Neuronal stem cell (in vitro differentiated cells): ENCODE results near the gene ODAD3.
A peak's percentile ranks its signal among the peaks of the same experiment; 100 is the strongest.

Experiments used
- DNase-seq: peaks from one replicate; pipeline ENCODE4 v3.0.0-alpha.2; 2013; ENCODE audit warnings: low spot score
- H2AFZ ChIP-seq: one replicate; pipeline ENCODE4 v1.6.1; 2013; ENCODE audit warnings: mild to moderate bottlenecking, low read length, inconsistent platforms
- H2AK5ac ChIP-seq: 2 replicates; pipeline ENCODE4 v1.6.1; 2013; ENCODE audit warnings: low read depth, mild to moderate bottlenecking, inconsistent platforms, low read length, moderate library complexity, mixed read lengths
- H2BK120ac ChIP-seq: 2 replicates; pipeline ENCODE4 v1.6.1; 2013; ENCODE audit warnings: low read depth, mild to moderate bottlenecking, inconsistent platforms, low read length, moderate library complexity, mixed read lengths
- H2BK12ac ChIP-seq: one replicate; pipeline ENCODE4 v1.6.1; 2013; ENCODE audit warnings: low read length, inconsistent platforms
- H2BK15ac ChIP-seq: 2 replicates; pipeline ENCODE4 v1.6.1; 2013; ENCODE audit warnings: mild to moderate bottlenecking, low read length, inconsistent platforms, mixed read lengths
- H2BK5ac ChIP-seq: one replicate; pipeline ENCODE4 v1.6.1; 2013; ENCODE audit warnings: inconsistent platforms, mild to moderate bottlenecking, low read length, moderate library complexity
- H3K14ac ChIP-seq: one replicate; pipeline ENCODE4 v1.6.1; 2013; ENCODE audit warnings: low read length, inconsistent platforms
- H3K18ac ChIP-seq: 2 replicates; pipeline ENCODE4 v1.6.1; 2013; ENCODE audit warnings: low read length, inconsistent platforms
- H3K23ac ChIP-seq: 2 replicates; pipeline ENCODE4 v1.6.1; 2013; ENCODE audit warnings: low read depth, mild to moderate bottlenecking, mixed read lengths, low read length, inconsistent platforms; ENCODE audit not compliant: poor library complexity
- H3K27ac ChIP-seq: replicated peaks from 3 replicates; pipeline ENCODE4 v1.5.1; 2013; ENCODE audit warnings: low read length, inconsistent platforms
- H3K27me3 ChIP-seq, 3 experiments: 2 replicates each; pipeline ENCODE4 v1.6.1; 2013; ENCODE audit warnings: low read length in 3 of 3, mild to moderate bottlenecking in 2 of 3, inconsistent platforms in 1 of 3, low read depth in 1 of 3, mixed read lengths in 1 of 3, moderate library complexity in 1 of 3; ENCODE audit not compliant: control insufficient read depth in 3 of 3, insufficient read depth in 3 of 3
- H3K36me3 ChIP-seq, 2 donors: replicated peaks in 1 of 2; 2 replicates each; pipeline ENCODE4 v1.6.1; 2013; ENCODE audit warnings: low read length in 2 of 2; ENCODE audit not compliant: control insufficient read depth in 2 of 2, insufficient read depth in 2 of 2
- H3K4ac ChIP-seq: 2 replicates; pipeline ENCODE4 v1.6.1; 2013; ENCODE audit warnings: inconsistent platforms, mild to moderate bottlenecking, low read length, moderate library complexity
- H3K4me1 ChIP-seq, 2 donors: 1 replicate in 1 of 2; 2 replicates in 1 of 2; pipeline ENCODE4 v1.6.1; 2013; ENCODE audit warnings: low read length in 2 of 2, low read depth in 1 of 2; ENCODE audit not compliant: control insufficient read depth in 2 of 2, insufficient read depth in 1 of 2
- H3K4me2 ChIP-seq: one replicate; pipeline ENCODE4 v1.6.1; 2013; ENCODE audit warnings: mild to moderate bottlenecking, low read length, inconsistent platforms; ENCODE audit not compliant: insufficient read depth, poor library complexity, severe bottlenecking
- H3K4me3 ChIP-seq, 2 donors: 2 replicates each; pipeline ENCODE4 v1.5.1; 2013; ENCODE audit warnings: low read length in 2 of 2, mild to moderate bottlenecking in 2 of 2, inconsistent platforms in 1 of 2, moderate library complexity in 1 of 2
- H3K79me1 ChIP-seq: one replicate; pipeline ENCODE4 v1.6.1; 2013; ENCODE audit warnings: low read depth, mild to moderate bottlenecking, inconsistent platforms, low read length, moderate library complexity
- H3K9ac ChIP-seq: one replicate; pipeline ENCODE4 v1.6.1; 2013; ENCODE audit warnings: mild to moderate bottlenecking, low read depth, low read length, inconsistent platforms; ENCODE audit not compliant: poor library complexity
- H3K9me3 ChIP-seq, 2 donors: replicated peaks in 1 of 2; 2 replicates each; pipeline versions ENCODE3 to v1.6.1; 2013; ENCODE audit warnings: low read length in 2 of 2, mild to moderate bottlenecking in 2 of 2, inconsistent platforms in 1 of 2, low read depth in 1 of 2, mixed read lengths in 1 of 2, moderate library complexity in 1 of 2; ENCODE audit not compliant: control insufficient read depth in 2 of 2, insufficient read depth in 1 of 2
- H4K8ac ChIP-seq: one replicate; pipeline ENCODE4 v1.6.1; 2013; ENCODE audit warnings: low read depth, mild to moderate bottlenecking, inconsistent platforms, low read length, moderate library complexity
- H4K91ac ChIP-seq: one replicate; pipeline ENCODE4 v1.6.1; 2013; ENCODE audit warnings: low read length, low read depth, mild to moderate bottlenecking, inconsistent platforms; ENCODE audit not compliant: poor library complexity
- WGBS, 2 donors: extraction: QIAGEN DNeasy Blood & Tissue Kit; methylation state at CpG; one replicate each; pipeline ENCODE4 v1.1.7; 2013; ENCODE audit warnings: missing lambda C conversion rate in 2 of 2, mixed read lengths in 1 of 2; ENCODE audit not compliant: insufficient read length in 2 of 2, insufficient replicate concordance in 1 of 2; ENCODE audit errors: extremely low coverage in 2 of 2; 5-methylcytosine and 5-hydroxymethylcytosine counted together

The ODAD3 gene

GRCh38 chr19:11378319-11379189 lies 56.4 kb downstream of the ODAD3 start:
- peaks cover 0 to 15% of the 10 kb centered on the region in 2 donors for H3K36me3 ChIP-seq
- peak overlapping the region; percentile 68 for H2BK15ac ChIP-seq
- H4K91ac ChIP-seq = no peak overlapping the region
- H3K27me3 ChIP-seq = peaks cover 8 to 17% (median 8%) of the 10 kb centered on the region in 3 experiments
- peak overlapping the region; percentile 78 for H2AK5ac ChIP-seq
- H2BK120ac ChIP-seq = no peak overlapping the region
- no peak overlapping the region for H3K9ac ChIP-seq
- H3K4me2 ChIP-seq = no peak overlapping the region
- H3K27ac ChIP-seq = no peak overlapping the region
- peak overlapping the region; percentile 27 for H3K18ac ChIP-seq
- no peak overlapping the region for H2BK5ac ChIP-seq
- H3K4me3 ChIP-seq = no peak overlapping the region
- peaks cover 3% of the 10 kb centered on the region for H3K79me1 ChIP-seq
- H3K4me1 ChIP-seq = peaks cover 21 to 24% of the 10 kb centered on the region in 2 donors
- H3K14ac ChIP-seq = peak overlapping the region; percentile 75
- H3K9me3 ChIP-seq = peaks cover 0 to 1% of the 10 kb centered on the region in 2 donors
- peak; percentile 39 for DNase-seq
- H3K4ac ChIP-seq = no peak overlapping the region
- WGBS, 2 donors = no CpG with 5 or more reads among the region's 8 CpGs
- H3K23ac ChIP-seq = peak overlapping the region; percentile 25
- no peak overlapping the region for H2AFZ ChIP-seq
- no peak overlapping the region for H2BK12ac ChIP-seq
- H4K8ac ChIP-seq = no peak overlapping the region

GRCh38 chr19:11377756-11378155 lies 57.2 kb downstream of the ODAD3 start:
- no peak overlapping the region for H4K8ac ChIP-seq
- H2BK120ac ChIP-seq = no peak overlapping the region
- H3K4me3 ChIP-seq = no peak overlapping the region
- no peak overlapping the region for H2AFZ ChIP-seq
- peaks cover 24% of the 10 kb centered on the region in 2 donors for H3K4me1 ChIP-seq
- no peak for DNase-seq
- H2BK5ac ChIP-seq = no peak overlapping the region
- H3K27me3 ChIP-seq = peaks cover 3 to 9% (median 3%) of the 10 kb centered on the region in 3 experiments
- H3K18ac ChIP-seq = no peak overlapping the region
- no peak overlapping the region for H2BK12ac ChIP-seq
- no peak overlapping the region for H3K4me2 ChIP-seq
- no CpG with 5 or more reads among the region's 3 CpGs for WGBS, 2 donors
- peak overlapping the region; percentile 75 for H3K14ac ChIP-seq
- peaks cover 0 to 1% of the 10 kb centered on the region in 2 donors for H3K9me3 ChIP-seq
- H2BK15ac ChIP-seq = no peak overlapping the region
- H3K27ac ChIP-seq = no peak overlapping the region
- peak overlapping the region; percentile 78 for H2AK5ac ChIP-seq
- H3K4ac ChIP-seq = no peak overlapping the region
- H3K36me3 ChIP-seq = peaks cover 0 to 15% of the 10 kb centered on the region in 2 donors
- H3K9ac ChIP-seq = no peak overlapping the region
- peak overlapping the region; percentile 25 for H3K23ac ChIP-seq
- peaks cover 3% of the 10 kb centered on the region for H3K79me1 ChIP-seq
- H4K91ac ChIP-seq = no peak overlapping the region

DNA sequence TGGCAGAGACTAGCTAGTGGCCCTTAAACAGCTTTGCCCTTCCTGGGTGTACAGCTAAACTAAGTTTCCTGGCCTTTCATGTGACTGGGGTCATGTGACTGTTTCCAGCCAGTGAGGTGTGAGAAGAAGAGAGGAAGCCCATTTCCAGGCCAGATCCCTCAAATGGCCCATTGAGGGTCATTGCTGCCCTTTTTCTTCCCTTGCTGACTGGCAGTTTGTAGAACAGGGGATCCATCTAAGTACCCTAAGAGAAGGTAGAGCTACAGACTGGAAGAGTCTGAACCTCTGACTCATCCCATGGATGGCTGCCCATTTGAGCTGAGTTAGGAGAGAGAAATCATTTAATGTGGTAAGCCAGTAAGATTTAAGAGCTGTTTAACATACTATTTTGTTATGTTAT lies 57.7 kb downstream of the ODAD3 start:
- Histone ChIP-seq H3K36me3 (peaks cover 0 to 15% of the 10 kb centered on the region in 2 donors), H2AFZ (no peak overlapping the region), H2BK120ac (no peak overlapping the region), H3K4me1 (peaks cover 24% of the 10 kb centered on the region in 2 donors), H3K23ac (no peak overlapping the region), H3K4me3 (no peak overlapping the region), H2BK5ac (no peak overlapping the region), H2BK12ac (no peak overlapping the region), H3K27ac (no peak overlapping the region), H3K4ac (no peak overlapping the region), H3K27me3 (peaks cover 0 to 5% (median 0%) of the 10 kb centered on the region in 3 experiments), H3K9me3 (no peaks in the 10 kb centered on the region), H2BK15ac (no peak overlapping the region), H3K18ac (no peak overlapping the region), H3K14ac (no peak overlapping the region), H3K79me1 (peaks cover 3% of the 10 kb centered on the region), H2AK5ac (no peak overlapping the region), H3K4me2 (no peak overlapping the region), H4K8ac (no peak overlapping the region), H4K91ac (no peak overlapping the region), H3K9ac (no peak overlapping the region)
- no peak for DNase-seq

DNA sequence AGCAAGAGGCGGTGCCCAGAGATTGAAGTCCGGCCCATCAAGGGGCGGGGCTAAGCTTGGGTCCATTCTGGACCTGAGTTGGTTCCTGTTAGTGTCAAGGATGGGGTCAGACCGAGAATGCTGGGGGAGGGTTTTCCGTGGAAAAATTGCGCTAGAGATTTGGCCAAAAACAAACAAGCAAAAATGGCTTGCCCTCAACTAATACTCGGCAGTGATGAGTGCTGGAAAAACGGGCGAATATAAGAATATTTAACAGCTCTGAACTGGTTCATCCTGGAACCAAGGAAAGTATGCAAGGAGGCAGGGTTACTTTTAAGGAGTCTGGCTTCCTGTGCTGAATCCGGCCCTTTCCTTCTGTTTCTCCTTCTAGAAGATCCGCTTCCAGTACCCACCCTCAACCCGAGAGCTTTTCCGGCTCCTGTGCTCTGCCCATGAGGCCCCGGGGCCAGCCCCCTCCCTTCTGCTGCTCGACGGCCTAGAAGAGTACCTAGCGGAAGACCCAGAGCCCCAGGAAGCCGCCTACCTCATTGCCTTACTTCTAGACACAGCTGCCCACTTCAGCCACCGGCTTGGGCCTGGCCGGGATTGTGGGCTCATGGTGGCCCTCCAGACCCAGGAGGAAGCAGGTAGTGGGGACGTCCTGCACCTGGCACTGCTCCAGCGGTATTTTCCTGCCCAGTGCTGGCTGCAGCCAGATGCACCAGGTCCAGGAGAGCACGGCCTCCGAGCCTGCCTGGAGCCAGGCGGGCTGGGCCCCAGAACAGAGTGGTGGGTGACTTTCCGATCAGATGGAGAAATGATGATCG lies 59.6 kb downstream of the ODAD3 start:
- peaks cover 3% of the 10 kb centered on the region for H3K79me1 ChIP-seq
- H4K91ac ChIP-seq = peak overlapping the region; percentile 38
- peak overlapping the region; percentile 65 for H3K27ac ChIP-seq
- peak overlapping the region; percentile 74 for H3K18ac ChIP-seq
- peaks cover 0 to 15% of the 10 kb centered on the region in 2 donors for H3K36me3 ChIP-seq
- no CpG with 5 or more reads among the region's 27 CpGs for WGBS, 2 donors
- no peak overlapping the region for H3K14ac ChIP-seq
- H2AK5ac ChIP-seq = peak overlapping the region; percentile 99
- no peak overlapping the region for H3K4ac ChIP-seq
- H3K9ac ChIP-seq = peak overlapping the region; percentile 87
- peak overlapping the region; percentile 74 for H2AFZ ChIP-seq
- H2BK12ac ChIP-seq = peak overlapping the region; percentile 63
- H2BK15ac ChIP-seq = peak overlapping the region; percentile 72
- no peak for DNase-seq
- H3K4me1 ChIP-seq = peaks cover 19 to 21% of the 10 kb centered on the region in 2 donors
- peak overlapping the region; percentile 78 for H2BK5ac ChIP-seq
- H3K4me3 ChIP-seq = peak overlapping the region; percentile 26 to 67
- peak overlapping the region; percentile 71 for H3K4me2 ChIP-seq
- H3K27me3 ChIP-seq = no peaks in the 10 kb centered on the region
- peak overlapping the region; percentile 70 for H3K23ac ChIP-seq
- no peak overlapping the region for H2BK120ac ChIP-seq
- H3K9me3 ChIP-seq = no peaks in the 10 kb centered on the region
- H4K8ac ChIP-seq = peak overlapping the region; percentile 29
